ENCODE data around the gene TCTA.
"Not testable (repeated sequence)": the region's sequence is repeated elsewhere in the genome, so short reads cannot be mapped to it uniquely, and the experiment has no call there.

TCTA gene, protein sequence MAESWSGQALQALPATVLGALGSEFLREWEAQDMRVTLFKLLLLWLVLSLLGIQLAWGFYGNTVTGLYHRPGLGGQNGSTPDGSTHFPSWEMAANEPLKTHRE

DNA sequence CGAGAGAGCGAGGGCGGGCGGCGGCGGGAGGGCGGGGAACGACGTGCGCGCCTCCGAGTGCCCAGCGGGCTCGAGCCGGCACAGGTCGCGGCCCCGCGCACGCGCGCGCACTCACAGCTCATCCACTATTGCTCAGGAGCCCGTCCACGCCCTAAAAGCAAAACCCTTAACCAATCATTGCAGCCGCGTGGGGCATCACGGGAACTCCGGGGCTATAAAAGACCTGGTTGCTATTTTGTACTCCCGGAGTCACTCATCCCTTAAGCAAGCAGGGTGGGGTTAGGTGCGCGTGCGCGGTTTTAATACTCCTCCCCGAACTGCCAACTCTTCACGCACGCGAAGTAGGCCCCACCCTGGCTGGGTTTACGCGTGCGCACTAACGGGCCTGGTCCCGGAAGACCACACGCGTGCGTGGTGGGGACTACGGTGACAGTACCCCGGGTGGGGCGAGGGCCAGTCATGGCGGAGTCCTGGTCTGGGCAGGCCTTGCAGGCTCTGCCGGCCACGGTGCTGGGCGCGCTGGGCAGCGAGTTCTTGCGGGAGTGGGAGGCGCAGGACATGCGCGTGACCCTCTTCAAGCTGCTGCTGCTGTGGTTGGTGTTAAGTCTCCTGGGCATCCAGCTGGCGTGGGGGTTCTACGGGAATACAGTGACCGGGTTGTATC is at the start of gene TCTA, which contains the start of gene RHOA:
Gene TCTA, plus strand, starts transcription at position 456 of the 664 bp plus-strand sequence. Its CDS starts 4 bp downstream, at position 460.
Gene RHOA, minus strand, starts transcription at position 9 of the 664 bp plus-strand sequence. CDS start 36,387 bp downstream, outside the sequence.
- peak; percentile 94 to 99 for DNase-seq

DNA sequence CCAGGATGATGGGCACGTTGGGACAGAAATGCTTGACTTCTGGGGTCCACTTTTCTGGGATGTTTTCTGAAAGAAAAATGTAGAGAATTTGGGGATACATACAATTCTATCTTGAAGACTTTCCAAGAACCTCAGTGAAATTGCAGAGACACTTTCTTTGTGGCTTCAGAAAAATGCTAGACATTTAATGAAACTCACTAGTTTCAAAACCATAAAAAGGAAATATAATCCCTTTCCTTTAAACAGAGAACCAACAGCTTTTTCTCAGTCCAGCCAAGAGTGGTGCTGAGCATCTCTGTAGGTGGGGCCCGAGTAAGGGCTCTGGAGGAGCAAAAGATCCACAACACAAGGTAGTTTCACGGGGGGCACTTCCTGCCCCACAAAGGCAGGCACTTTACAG is 49.7 kb upstream of the TCTA start:
- no peak for DNase-seq

DNA sequence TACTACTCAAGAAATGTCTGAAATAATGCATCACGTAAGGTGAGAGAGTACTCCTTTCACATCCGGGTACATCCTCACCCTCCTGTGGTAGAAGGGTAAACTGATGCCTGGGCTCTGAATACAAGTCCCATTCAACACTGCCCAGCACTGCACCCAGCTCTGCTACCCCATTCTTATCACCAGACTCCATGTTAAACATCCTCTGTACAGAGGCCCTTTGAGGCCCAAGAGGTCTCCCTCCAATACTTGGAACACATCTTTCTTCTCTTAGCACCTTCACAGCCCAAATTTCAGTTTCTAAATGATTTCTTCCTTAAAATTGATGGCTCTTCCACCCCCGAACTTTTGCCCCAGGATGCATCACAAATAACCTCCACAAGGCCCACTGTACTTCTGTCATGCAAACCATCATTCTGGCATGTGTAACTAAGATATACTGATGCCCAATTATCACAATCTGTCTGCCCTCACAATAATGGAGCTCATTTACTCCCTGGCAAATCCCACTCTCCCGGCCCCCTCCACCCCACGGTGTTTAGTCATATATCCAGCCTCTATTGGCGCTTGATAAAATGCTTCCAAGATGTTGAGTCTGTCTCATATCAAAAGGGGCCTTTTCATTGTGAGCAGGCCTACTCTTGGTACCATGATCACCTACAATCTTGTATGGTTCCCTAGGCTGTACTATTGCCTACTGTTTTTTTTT is 41.5 kb upstream of the TCTA start:
- DNase-seq, result no peak

DNA sequence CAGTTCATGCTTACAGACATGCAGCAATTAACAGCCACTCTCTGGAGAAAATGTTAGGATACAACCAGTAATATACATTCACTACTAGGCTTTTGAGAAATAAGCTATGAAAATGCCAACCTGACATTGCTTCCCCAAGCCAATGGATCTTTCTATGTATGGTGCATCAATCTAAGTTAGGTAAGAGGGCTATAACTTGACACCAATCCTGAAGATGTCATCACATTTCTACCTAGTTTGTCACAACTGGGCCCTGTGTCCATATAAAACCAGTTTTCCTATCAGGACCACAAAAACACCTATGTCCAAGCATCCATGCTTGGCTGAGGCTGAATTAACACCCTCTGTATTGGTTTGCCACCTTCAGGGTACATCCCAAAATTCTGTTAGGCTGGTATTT is 40.3 kb upstream of the TCTA start:
- no peak for DNase-seq

DNA sequence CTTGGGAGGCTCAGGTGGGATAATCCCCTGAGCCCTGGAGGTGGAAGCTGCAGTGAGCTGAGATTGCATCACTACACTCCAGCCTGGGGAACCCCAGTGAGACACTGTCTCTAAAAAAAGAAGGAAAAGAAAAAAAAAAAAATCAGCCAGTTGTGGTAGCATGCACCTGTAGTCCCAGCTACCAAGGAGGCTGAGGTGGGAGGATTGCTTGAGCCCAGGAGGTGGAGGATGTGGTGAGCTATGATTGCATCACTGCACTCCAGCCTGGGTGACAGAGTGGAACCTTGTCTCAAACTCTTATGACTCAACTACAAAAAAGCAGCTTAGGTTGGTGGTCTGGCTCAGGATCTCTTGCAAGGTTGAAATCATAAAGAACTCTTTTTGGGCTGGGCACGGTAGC is 34.7 kb upstream of the TCTA start:
- DNase-seq, result no peak

DNA sequence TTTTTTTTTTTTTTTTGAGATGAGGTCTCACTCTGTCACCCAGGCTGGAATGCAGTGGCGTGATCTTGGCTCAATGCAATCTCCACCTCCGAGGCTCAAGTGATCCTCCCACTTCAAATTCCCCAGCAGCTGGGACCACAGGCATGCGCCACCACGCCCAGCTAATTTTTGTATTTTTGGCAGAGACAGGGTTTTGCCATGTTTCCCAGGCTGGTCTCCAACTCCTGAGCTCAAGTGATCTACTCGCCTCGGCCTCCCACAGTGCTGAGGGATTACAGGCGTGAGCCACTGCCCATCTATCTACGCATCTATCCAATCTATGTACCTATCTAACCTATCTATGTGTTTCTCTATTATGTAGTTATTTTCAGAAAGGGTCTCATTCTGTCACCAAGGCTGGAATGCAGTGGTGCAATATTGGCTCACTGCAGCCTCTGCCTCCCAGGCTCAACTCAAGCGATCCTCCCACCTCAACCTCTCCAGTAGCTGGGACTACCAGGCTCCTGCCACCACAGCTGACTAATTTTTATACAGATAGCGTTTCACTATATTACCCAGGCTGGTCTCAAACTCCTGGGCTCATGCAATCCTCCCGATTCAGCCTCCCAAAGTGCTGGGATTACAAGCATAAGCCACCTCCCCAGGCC is 33.9 kb upstream of the TCTA start:
- no peak for DNase-seq

DNA sequence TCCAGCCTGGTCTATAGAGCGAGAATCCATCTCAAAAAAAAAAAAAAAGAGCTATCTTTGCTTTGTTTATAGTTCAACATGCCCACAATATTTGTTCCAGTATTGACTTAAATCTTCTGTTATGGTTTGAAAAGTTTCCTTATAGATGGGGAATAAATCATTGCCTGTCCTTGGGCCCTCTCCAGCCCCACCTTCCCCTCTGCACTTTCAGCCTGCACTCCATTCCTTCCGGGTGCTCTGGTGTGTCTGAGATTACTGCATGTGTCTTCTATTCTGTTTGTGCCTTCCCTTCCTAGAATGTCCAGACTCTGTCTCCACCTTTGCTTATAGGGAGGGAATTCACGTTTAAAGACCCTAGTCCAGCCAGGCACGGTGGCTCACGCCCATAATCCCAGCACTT is 28.8 kb upstream of the TCTA start:
- no peak for DNase-seq

DNA sequence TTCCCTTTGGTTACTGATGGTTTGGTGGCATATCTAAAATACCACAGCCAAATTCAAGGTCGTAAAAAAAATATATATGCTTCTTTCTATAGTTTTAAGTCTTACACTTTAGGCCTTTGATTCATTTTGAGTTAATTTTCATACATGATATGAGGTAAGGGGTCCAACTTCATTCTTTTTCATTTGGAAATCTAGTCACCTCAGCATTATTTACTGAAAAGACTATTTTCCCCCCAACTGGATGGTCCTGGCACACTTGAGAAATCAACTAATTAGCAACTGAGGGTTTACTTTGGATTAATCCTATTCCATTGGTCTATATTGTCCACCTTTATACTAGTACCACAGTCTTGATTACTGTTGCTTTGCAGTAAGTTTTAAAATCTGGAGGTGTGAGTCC is 26.6 kb upstream of the TCTA start:
- DNase-seq, result no peak

DNA sequence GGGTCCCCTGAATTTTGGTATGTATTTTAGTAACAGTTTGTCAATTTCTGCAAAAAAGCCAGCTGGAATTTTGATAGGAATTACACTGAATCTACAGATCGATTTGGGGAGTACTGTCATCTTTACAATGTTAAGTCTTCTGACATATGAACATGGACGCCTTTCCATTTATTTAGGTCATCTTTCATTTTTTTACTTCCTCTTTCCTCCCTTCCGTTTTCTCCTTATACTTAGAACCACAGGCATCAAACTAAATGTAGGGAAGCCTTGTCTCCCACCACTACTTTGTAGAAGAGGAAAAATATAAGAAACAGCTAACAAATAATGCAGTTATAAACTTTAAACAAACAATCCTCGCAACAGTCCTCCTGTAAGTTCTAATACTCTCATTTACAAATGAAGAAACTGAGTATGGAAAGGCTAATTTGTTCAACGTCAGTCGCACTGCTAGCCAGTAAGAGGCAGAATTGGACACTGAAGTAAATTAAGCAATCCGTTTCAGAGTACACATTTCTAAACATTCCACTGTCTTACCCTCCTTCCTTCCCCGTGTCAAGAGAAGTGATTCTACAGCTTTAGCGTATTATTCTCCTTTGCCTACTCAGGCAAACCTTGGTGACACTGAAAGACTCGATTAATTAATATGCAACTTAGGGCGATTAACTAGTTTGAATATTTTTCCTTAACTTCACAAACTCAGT is 26.0 kb upstream of the TCTA start:
- no peak for DNase-seq

DNA sequence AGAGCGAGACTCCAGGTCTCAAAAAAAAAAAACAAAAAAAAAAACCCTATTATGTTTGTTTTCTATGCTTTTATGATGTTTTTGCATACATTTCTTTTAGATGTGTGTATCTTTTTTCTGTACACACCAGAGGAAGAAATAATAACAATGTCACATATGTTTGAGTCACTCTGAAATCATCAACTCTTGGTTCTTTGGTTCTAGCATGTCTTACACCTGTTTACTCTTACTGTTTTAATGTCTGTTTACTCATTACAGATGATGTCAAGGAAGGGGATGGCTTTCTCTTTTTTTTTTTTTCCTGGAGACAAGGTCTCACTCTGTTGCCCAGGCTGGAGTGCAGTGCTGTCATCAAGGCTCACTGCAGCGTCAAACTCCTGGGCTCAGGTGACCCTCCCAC is 24.5 kb upstream of the TCTA start:
- DNase-seq, result no peak

DNA sequence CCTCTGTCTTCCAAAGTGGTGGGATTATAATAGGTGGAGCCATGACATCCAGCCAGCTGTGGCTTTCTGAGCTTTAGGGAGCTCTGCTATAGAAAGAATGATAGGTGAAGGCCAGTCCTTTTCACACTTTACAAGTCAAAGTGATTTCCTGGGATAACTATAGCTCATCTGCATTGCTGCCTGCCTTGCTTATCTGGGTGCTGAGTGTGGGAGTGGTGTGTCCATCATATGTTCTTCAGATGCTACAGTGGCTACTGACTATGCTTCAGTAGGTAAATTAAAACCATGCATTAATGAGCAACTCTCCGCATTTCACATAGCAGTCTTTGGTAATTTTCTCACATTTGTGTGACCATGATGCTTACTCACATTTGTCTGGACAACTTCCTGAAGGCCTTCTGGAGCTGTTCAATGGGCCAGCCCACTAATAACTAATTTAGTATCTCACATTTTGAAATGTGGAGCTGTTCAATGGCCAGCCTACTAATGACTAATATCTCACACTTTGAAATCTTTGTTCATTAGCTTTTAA is 23.9 kb upstream of the TCTA start:
- DNase-seq, result no peak

DNA sequence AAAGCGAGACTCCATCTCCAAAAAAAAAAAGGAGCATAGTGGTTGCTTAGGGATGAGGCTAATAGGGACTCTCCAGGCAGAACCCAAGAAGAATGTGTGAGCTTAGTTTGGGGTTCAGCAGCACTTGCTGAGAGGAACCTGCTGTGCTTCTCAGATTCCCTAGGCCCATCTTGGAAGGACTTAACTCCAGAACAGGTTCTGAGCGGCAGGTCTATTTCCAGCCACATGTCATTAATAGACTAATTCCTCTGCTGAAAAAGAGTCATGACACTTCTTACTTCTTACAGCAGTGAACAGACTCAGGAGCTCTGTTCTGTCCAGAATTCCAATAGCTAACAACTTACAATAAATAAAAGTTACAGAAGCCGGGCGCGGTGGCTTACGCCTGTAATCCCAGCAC is 22.9 kb upstream of the TCTA start:
- DNase-seq, result no peak

DNA sequence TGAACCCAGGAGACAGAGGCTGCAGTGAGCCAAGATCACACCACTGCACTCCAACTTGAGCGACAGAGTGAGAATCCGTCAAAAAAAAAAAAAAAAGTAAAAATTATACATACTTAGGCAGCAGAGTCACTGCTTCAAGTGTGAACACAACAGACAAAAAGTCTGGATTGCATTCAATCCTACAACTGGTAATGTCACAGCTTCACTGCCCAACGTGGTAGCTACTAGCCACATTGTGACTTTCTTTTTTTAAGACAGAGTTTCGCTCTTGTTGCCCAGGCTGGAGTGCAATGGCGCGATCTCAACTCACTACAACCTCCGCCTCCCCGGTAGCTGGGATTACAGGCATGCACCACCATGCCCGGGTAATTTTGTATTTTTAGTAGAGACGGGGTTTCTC is 20.9 kb upstream of the TCTA start:
- not testable (repeated sequence) for DNase-seq

DNA sequence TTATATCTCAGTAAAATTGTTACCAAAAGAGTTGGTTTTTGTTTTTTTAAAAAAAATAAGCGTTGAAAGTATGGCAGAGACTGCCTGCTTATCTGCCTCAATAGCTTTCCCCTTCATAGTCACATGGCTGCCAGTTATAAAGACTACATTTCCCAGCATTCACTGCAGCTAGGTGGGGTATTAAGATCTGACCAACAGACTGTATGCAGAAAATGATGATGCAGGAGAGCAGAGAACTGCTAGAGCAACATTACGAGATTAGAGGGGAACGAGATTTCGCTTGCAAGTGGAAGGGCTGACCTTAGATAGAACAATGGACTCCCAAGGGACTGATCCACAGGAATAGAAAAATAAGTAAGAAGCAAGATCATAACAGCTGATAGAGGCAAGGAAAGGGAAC is 14.8 kb upstream of the TCTA start:
- DNase-seq, result peak in 1 of 2 donors; percentile 25

DNA sequence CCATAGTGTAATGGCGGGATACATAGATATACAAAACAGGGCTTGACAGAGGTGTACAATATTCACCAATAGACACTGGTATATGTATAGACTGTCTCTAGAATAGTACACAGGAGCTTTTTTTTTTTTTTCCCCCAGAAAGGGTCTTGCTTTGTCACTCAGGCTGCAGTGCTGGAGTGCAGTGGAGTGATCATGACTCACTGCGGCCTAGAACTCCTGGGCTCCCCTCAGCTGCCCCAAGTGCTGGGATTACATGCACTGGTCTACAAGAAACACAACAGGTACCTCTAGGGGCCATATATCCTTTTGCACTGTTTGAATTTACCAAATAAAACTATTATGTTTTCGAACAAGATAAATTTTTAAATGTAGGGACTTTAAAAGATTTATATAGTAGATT is 12.8 kb upstream of the TCTA start:
- no peak for DNase-seq

DNA sequence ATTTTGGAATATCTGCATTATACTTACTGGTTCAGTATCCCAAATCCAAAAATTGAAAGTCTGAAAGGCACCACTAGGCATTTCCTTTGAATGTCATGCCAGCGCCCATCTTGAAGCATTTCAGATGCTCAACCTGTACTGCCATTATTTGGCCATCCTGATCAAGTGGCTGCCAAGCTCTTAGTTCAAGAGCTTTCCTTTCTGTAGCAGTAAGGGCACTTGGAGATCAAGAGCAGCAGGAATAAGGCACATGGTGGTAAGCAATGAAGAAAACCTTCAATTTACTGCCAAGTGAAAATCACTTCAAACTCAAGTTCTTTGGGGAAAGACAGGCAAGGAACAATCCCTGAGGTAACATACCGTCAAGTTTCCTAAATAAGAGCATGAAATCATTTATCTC is 10.5 kb upstream of the TCTA start:
- no peak for DNase-seq

DNA sequence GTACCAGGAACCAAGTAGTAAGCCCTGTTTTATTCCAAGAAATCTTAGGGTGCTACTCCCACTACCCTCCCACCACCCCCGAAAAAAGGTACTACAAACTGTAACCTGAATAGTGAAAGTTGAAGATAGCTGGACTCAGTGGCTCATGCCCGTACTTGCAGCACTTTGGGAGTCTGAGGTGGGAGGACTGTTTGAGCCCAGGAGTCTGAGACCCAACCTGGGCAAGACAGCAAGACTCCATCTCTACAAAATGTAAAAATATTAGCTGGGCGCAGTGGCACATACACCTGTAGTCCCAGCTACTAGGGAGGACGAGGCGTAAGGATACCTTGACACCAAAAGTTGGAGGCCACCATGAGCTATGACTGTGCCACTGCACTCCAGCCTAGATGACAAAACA is 8.3 kb upstream of the TCTA start:
- no peak for DNase-seq

DNA sequence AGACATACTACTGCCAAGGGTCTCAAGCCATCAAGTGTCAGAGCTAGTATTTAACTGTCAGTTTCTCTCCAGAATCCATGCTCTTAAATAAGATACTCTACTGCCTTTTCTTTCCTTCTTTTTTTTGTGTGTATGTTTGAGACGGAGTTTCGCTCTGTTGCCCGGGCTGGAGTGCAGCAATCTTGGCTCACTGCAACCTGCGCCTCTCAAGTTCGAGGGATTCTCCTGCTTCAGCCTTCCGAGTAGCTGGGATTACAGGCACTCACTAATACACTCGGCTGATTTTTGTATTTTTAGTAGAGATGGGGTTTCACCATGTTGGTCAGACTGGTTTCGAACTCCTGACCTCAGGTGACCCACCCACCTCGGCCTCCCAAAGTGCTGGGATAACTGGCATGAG is 6.7 kb upstream of the TCTA start:
- DNase-seq, result not testable (repeated sequence)

DNA sequence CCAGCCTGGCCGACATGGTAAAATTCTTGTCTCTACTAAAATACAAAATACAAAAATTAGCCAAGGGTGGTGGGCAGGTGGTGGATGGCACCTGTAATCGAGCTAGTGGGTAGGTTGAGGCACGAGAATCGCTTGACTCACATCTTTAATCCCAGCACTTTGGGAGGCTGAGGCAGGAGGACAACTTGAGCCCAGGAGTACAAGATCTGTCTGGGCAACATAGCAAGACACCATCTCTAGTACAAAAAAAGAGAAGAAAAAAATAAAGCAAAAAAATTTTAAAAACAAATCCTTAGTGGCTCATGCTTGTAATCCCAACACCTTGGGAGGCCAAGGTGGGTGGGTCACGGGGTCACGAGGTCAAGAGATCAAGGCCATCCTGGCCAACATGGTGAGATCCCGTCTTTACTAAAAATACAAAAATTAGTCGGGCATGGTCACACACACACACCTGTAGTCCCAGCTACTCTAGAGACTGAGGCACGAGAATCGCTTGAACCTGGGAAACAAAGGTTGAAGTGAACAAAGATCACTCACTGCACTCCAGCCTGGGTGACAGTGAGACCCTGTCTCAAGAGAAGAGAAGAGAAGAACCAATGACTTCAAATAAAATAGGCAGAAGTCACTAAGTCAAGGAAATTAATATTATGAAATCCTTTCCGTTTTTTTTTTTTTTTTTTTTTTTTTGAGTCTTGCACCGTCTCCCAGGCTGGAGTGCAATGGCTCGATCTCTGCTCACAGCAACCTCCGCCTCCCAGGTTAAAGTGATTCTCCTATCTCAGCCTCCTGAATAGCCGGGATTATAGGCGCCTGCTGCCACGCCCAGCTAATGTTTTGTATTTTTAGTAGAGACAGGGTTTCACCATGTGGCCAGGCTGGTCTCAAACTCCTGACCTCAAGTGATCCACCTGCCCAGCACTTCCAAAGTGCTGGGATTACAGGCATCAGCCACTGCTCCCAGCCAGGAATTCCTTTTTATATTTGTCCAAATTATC is 5.4 kb upstream of the TCTA start:
- DNase-seq, result no peak

DNA sequence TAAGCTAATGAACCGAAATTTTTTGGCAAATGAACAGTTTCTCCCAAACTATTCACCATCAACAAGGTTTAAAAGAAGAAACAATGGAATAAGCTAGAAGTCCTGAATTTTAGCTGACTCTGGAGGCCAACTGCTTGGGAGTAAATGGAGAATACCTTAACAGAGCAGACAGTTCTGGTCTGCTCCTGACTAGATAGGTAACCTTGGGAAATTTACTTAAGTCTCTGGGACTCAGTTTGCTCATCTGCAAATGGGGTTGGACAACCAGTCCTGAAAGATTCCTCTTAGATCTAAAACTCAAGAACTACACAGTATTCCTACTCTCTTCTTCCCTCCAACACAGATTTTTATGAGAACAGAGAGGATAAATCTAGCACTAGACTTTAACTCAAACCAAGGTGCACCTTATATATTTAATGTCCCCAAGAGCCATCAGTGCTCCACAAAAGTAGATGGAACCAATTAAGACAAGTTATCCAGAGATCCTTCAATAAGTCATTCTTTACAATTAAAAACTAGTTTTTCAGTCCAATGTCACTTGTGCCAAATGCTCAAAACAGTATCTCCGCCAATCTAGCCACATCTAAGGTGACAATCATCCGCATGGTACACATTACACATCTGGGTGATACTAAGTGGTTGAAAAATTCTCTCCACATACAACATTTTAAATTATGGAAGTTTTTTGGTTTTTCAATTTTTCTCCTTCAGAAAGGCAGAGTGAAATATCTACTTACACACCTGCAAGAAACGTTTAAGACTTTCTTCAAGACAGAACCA is 2.0 kb upstream of the TCTA start:
- no peak for DNase-seq
